Measurements from ENCODE around the gene MCAT.

GRCh38 chr22:43109511-43109910 is 33.7 kb downstream of the MCAT start:
- TF ChIP-seq CTCF (IDR thresholded peaks at IDR 0.05) = no peak
- TF ChIP-seq POLR2A (IDR thresholded peaks at IDR 0.05) = no peak

Measured in vagina (tissue), 2 donors.